ENCODE data around the gene CDH18. TPM values are rescaled to one million over a fixed set of nuclear protein-coding genes. Genes with fewer than 3 reads are reported as not detected.

The CDH18 gene
- total RNA-seq, 1 donor from 2014 or later: not detected

- H3K4me3 ChIP-seq: no peak overlapping the region
- no peak for TF ChIP-seq CTCF (IDR thresholded peaks at IDR 0.05)
- DNase-seq (ENCODE audit: low spot score in 2 of 2): no peak
Measured at GRCh38 chr5:19706776-19707175, 281.2 kb downstream of the CDH18 start.

GRCh38 chr5:19701731-19702130 is 286.3 kb downstream of the CDH18 start:
- Histone ChIP-seq H3K36me3 (no peaks in the 10 kb centered on the region), H3K9me3 (no peaks in the 10 kb centered on the region), H3K4me1 (no peaks in the 10 kb centered on the region), H3K4me3 (no peak overlapping the region), H3K27me3 (no peaks in the 10 kb centered on the region), H3K27ac (no peak overlapping the region)
- intact Hi-C loops (cut with DNase I): no loop called here
- TF ChIP-seq CTCF (IDR thresholded peaks at IDR 0.05): no peak
- DNase-seq (ENCODE audit: low spot score in 2 of 2): no peak

More at GRCh38 chr5:19706776-19707175, 281.2 kb downstream of the CDH18 start:
- Histone ChIP-seq H3K27ac (no peak overlapping the region), H3K36me3 (no peaks in the 10 kb centered on the region), H3K27me3 (no peaks in the 10 kb centered on the region), H3K9me3 (no peaks in the 10 kb centered on the region), H3K4me1 (no peaks in the 10 kb centered on the region)
- intact Hi-C loops (cut with DNase I): no loop called here

GRCh38 chr5:19694949-19695611 is 292.9 kb downstream of the CDH18 start:
- Histone ChIP-seq H3K27me3 (no peaks in the 10 kb centered on the region), H3K27ac (no peak overlapping the region), H3K4me1 (no peaks in the 10 kb centered on the region), H3K36me3 (no peaks in the 10 kb centered on the region), H3K4me3 (no peak overlapping the region), H3K9me3 (no peaks in the 10 kb centered on the region)
- no peak for TF ChIP-seq CTCF (IDR thresholded peaks at IDR 0.05)
- DNase-seq (ENCODE audit: low spot score in 2 of 2): no peak
- intact Hi-C loops (cut with DNase I): no loop called here

DNA sequence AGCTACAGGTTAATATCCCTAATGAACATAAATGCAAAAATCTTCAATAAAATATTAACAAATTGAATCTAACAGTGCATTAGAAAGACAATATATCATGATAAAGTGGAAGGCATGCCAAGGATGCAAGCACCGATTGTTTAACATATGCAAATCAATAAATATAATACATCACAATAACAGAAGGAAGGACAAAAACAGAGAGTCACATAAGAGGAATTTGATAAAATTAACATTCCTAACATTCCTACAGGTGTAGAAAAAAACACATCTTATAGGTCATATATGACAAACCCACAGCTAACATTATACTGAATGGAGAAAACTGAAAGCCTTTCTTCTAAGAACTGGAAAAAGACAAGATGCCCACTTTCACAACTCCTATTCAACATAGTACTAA is 297.0 kb downstream of the CDH18 start:
- H3K9me3 ChIP-seq: no peaks in the 10 kb centered on the region
- no peak for TF ChIP-seq CTCF (IDR thresholded peaks at IDR 0.05)
- H3K36me3 ChIP-seq: no peaks in the 10 kb centered on the region
- no peak for DNase-seq (ENCODE audit: low spot score in 2 of 2)
- no peaks in the 10 kb centered on the region for H3K27me3 ChIP-seq
- no peaks in the 10 kb centered on the region for H3K4me1 ChIP-seq
- H3K27ac ChIP-seq: no peak overlapping the region
- intact Hi-C loops (cut with DNase I): no loop called here
- H3K4me3 ChIP-seq: no peak overlapping the region

DNA sequence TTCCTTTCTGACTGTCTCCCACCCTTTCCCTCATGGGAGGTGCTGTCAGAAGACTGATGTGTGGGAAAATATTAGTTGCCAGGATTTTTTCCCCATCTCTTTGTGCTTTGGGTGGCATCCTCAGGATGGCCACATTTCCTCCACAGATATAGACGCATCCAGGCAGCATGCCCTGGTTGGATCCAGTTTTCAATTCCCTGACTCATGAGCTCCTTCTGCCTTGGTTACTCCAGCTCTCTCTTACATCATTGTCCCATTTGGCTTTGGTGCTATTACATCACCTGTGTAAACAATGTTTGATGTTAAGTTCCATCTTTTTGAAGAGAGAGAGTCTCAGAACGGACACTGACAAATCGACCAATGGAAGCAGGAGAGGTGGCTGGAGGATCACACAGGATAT is 302.5 kb downstream of the CDH18 start:
- Histone ChIP-seq H3K9me3 (no peaks in the 10 kb centered on the region), H3K36me3 (no peaks in the 10 kb centered on the region), H3K27ac (no peak overlapping the region), H3K4me3 (no peak overlapping the region), H3K4me1 (no peaks in the 10 kb centered on the region), H3K27me3 (no peaks in the 10 kb centered on the region)
- intact Hi-C loops (cut with DNase I): no loop called here
- no peak for DNase-seq (ENCODE audit: low spot score in 2 of 2)
- TF ChIP-seq CTCF (IDR thresholded peaks at IDR 0.05): no peak

GRCh38 chr5:19676895-19677294 is 311.1 kb downstream of the CDH18 start:
- intact Hi-C loops (cut with DNase I): no loop called here
- no peak for DNase-seq (ENCODE audit: low spot score in 2 of 2)
- Histone ChIP-seq H3K4me1 (no peaks in the 10 kb centered on the region), H3K36me3 (no peaks in the 10 kb centered on the region), H3K27ac (no peak overlapping the region), H3K27me3 (no peaks in the 10 kb centered on the region), H3K4me3 (no peak overlapping the region), H3K9me3 (no peaks in the 10 kb centered on the region)
- no peak for TF ChIP-seq CTCF (IDR thresholded peaks at IDR 0.05)
